Right atrium auricular region (tissue), 2 donors: Measurements from ENCODE around the gene ME3. TPM values are rescaled to one million over a fixed set of nuclear protein-coding genes. Genes with fewer than 3 reads are reported as not detected.

Experiments
- DNase-seq: peaks from one replicate; pipeline ENCODE4 v3.0.0-alpha.2; 2019; ENCODE audit warnings: low spot score
- H3K27ac ChIP-seq, 2 donors: fragments of 200-600 bp; sonication (generic); 1 replicate in 1 of 2; 2 replicates in 1 of 2; pipeline ENCODE4 v1.5.1; 2016 to 2019
- H3K27me3 ChIP-seq, 2 donors: fragments of 200-600 bp; sonication (generic); one replicate each; pipeline versions ENCODE4 v1.5.1 to v1.6.0; 2017 to 2019
- H3K36me3 ChIP-seq: fragments of 200-600 bp; sonication (generic); one replicate; pipeline ENCODE4 v1.5.1; 2016
- H3K4me1 ChIP-seq, 2 donors: fragments of 200-600 bp; sonication (generic); one replicate each; pipeline versions ENCODE4 v1.5.1 to v1.6.0; 2017 to 2019
- H3K4me3 ChIP-seq, 2 donors: fragments of 200-600 bp; sonication (generic); 1 replicate in 1 of 2; 2 replicates in 1 of 2; pipeline ENCODE4 v1.5.1; 2017 to 2019; ENCODE audit warnings: mild to moderate bottlenecking in 1 of 2, moderate library complexity in 1 of 2
- H3K9me3 ChIP-seq, 2 donors: fragments of 200-600 bp; sonication (generic); one replicate each; pipeline ENCODE4 v1.5.1; 2019
- CTCF ChIP-seq, 2 donors: fragments of 200-600 bp; sonication (generic); IDR thresholded peaks; one replicate each; pipeline ENCODE4 v1.5.1; 2019; ENCODE audit warnings: antibody characterized with exemption in 2 of 2
- total RNA-seq, 2 donors: library from RNA; depleted of rRNA; stranded (reverse); fragments of >200 nt; gene quantifications; one replicate each; pipeline ENCODE4 v1.1.0, GENCODE V29; 2016

The ME3 gene
- total RNA-seq, 2 donors from 2014 or later, result 20.5 to 33.1 TPM

DNA sequence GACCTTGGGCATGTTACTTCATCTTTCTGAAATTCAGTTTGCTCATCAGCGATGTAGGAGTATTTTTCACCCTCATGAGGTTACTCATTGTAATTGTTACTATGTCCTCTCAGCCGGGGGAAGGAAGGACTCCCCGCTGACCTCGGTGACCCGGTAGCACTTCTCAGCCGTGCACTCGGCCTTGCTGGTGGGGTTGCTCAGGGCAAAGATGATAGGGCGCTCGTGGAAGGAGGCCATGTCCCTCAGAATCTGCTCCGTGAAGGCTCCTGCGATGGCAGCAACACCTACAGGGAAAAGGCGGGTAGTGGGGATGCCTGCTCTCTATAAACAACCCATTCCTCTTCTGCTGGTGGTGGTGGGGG is 225.5 kb downstream of the ME3 start:
- H3K4me1 ChIP-seq, result peaks cover 0 to 4% of the 10 kb centered on the region in 2 donors
- no peaks in the 10 kb centered on the region for H3K36me3 ChIP-seq
- no peak overlapping the region for H3K4me3 ChIP-seq
- no peak overlapping the region for H3K27ac ChIP-seq
- TF ChIP-seq CTCF (IDR thresholded peaks at IDR 0.05), result no peak
- no peaks in the 10 kb centered on the region for H3K27me3 ChIP-seq
- no peaks in the 10 kb centered on the region for H3K9me3 ChIP-seq
- no peak for DNase-seq

GRCh38 chr11:86446163-86446923 is 226.1 kb downstream of the ME3 start:
- Histone ChIP-seq H3K4me1 (peaks cover 0 to 4% of the 10 kb centered on the region in 2 donors), H3K27ac (no peak overlapping the region), H3K27me3 (no peaks in the 10 kb centered on the region), H3K36me3 (no peaks in the 10 kb centered on the region), H3K9me3 (no peaks in the 10 kb centered on the region), H3K4me3 (no peak overlapping the region)
- no peak for DNase-seq
- no peak for TF ChIP-seq CTCF (IDR thresholded peaks at IDR 0.05)

DNA sequence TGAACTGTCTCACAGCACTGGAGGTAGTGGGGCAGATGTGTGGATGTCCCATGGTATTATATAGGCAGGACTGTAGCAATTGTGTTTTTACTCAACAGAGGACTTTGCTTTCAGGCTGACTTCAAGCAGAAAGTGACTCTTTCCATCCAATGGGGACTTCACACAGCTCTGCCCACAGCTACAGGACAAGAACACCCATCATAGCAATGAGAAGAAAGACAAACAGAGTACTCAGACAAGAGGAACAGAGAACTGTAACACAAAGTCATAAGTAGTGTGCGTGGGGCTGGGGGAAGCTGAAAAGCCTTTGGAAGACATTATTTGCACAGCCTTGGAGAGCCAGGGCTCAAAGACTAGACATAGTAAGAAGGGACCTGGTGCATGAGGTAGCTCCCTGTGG is 227.4 kb downstream of the ME3 start:
- Histone ChIP-seq H3K4me3 (no peak overlapping the region), H3K27ac (no peak overlapping the region), H3K4me1 (peaks cover 0 to 4% of the 10 kb centered on the region in 2 donors), H3K36me3 (no peaks in the 10 kb centered on the region), H3K9me3 (no peaks in the 10 kb centered on the region), H3K27me3 (no peaks in the 10 kb centered on the region)
- TF ChIP-seq CTCF (IDR thresholded peaks at IDR 0.05), result no peak
- DNase-seq, result no peak

GRCh38 chr11:86443415-86443814 is 229.0 kb downstream of the ME3 start:
- H3K4me1 ChIP-seq, result peaks cover 0 to 4% of the 10 kb centered on the region in 2 donors
- no peak overlapping the region for H3K4me3 ChIP-seq
- H3K9me3 ChIP-seq, result no peaks in the 10 kb centered on the region
- H3K36me3 ChIP-seq, result no peaks in the 10 kb centered on the region
- no peaks in the 10 kb centered on the region for H3K27me3 ChIP-seq
- no peak for DNase-seq
- no peak for TF ChIP-seq CTCF (IDR thresholded peaks at IDR 0.05)
- H3K27ac ChIP-seq, result no peak overlapping the region

- TF ChIP-seq CTCF (IDR thresholded peaks at IDR 0.05), result no peak
- H3K4me1 ChIP-seq, result peaks cover 0 to 4% of the 10 kb centered on the region in 2 donors
- H3K27me3 ChIP-seq, result no peaks in the 10 kb centered on the region
- no peak overlapping the region for H3K27ac ChIP-seq
- H3K4me3 ChIP-seq, result no peak overlapping the region
- H3K36me3 ChIP-seq, result no peaks in the 10 kb centered on the region
- no peaks in the 10 kb centered on the region for H3K9me3 ChIP-seq
- DNase-seq, result no peak
Observed at GRCh38 chr11:86442827-86443226, 229.6 kb downstream of the ME3 start.

- H3K4me1 ChIP-seq, result peaks cover 0 to 4% of the 10 kb centered on the region in 2 donors
- no peaks in the 10 kb centered on the region for H3K36me3 ChIP-seq
- no peaks in the 10 kb centered on the region for H3K9me3 ChIP-seq
- no peak for TF ChIP-seq CTCF (IDR thresholded peaks at IDR 0.05)
- no peak for DNase-seq
- no peak overlapping the region for H3K27ac ChIP-seq
- H3K27me3 ChIP-seq, result no peaks in the 10 kb centered on the region
- no peak overlapping the region for H3K4me3 ChIP-seq
Observed at GRCh38 chr11:86442420-86442819, 230.0 kb downstream of the ME3 start.
